ENCODE measurements around the gene NAPSA. TPM values are rescaled to one million over a fixed set of nuclear protein-coding genes. Genes with fewer than 3 reads are reported as not detected.
A peak's percentile ranks its signal among the peaks of the same experiment; 100 is the strongest.
"Not testable (repeated sequence)": the region's sequence is repeated elsewhere in the genome, so short reads cannot be mapped to it uniquely, and the experiment has no call there.

NAPSA gene
- total RNA-seq, 2 donors from 2014 or later = not detected

DNA sequence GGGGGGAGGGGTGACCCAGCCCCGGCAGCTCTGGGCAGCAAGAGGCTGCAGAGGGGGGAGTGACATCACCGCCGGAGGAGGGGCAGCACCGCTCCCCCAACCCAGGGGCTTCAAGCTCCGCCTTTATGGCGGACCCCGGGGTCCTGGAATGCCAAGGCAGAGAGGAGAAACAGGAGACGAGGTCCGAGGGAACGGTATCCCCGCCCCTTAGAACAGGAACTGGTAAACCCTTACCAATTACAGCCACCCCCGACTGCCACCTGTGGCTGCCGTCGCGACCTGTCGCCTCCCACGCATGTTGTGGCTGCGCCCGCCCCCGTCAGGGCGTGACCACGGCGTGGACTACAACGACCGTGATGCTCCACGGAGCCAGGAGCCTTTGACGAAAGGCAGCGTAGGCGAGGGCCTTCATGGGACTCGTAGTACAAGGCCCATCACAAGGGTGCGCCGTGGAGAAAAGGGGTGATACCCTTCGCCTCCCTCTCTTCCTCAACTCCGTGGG is 32.2 kb downstream of the NAPSA start:
- Histone ChIP-seq H3K9me3 (no peaks in the 10 kb centered on the region), H3K27me3 (replicated peaks; ENCODE audit: insufficient read depth) (peaks cover 9% of the 10 kb centered on the region), H3K4me1 (ENCODE audit: control insufficient read depth in 1 of 2, low read depth in 2 of 2) (peaks cover 3 to 28% of the 10 kb centered on the region in 2 donors), H3K36me3 (no peaks in the 10 kb centered on the region), H3K4me3 (peak overlapping the region; percentile 66), H3K27ac (peak overlapping the region in 1 of 2 donors; percentile 29)
- TF ChIP-seq, protein P1, sequence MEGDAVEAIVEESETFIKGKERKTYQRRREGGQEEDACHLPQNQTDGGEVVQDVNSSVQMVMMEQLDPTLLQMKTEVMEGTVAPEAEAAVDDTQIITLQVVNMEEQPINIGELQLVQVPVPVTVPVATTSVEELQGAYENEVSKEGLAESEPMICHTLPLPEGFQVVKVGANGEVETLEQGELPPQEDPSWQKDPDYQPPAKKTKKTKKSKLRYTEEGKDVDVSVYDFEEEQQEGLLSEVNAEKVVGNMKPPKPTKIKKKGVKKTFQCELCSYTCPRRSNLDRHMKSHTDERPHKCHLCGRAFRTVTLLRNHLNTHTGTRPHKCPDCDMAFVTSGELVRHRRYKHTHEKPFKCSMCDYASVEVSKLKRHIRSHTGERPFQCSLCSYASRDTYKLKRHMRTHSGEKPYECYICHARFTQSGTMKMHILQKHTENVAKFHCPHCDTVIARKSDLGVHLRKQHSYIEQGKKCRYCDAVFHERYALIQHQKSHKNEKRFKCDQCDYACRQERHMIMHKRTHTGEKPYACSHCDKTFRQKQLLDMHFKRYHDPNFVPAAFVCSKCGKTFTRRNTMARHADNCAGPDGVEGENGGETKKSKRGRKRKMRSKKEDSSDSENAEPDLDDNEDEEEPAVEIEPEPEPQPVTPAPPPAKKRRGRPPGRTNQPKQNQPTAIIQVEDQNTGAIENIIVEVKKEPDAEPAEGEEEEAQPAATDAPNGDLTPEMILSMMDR (IDR thresholded peaks at IDR 0.05) = no peak
- no peak for ATAC-seq (ENCODE audit: insufficient number of reproducible peaks, low FRiP score, low read depth)
- peak; percentile 56 for DNase-seq (ENCODE audit: low spot score)

DNA sequence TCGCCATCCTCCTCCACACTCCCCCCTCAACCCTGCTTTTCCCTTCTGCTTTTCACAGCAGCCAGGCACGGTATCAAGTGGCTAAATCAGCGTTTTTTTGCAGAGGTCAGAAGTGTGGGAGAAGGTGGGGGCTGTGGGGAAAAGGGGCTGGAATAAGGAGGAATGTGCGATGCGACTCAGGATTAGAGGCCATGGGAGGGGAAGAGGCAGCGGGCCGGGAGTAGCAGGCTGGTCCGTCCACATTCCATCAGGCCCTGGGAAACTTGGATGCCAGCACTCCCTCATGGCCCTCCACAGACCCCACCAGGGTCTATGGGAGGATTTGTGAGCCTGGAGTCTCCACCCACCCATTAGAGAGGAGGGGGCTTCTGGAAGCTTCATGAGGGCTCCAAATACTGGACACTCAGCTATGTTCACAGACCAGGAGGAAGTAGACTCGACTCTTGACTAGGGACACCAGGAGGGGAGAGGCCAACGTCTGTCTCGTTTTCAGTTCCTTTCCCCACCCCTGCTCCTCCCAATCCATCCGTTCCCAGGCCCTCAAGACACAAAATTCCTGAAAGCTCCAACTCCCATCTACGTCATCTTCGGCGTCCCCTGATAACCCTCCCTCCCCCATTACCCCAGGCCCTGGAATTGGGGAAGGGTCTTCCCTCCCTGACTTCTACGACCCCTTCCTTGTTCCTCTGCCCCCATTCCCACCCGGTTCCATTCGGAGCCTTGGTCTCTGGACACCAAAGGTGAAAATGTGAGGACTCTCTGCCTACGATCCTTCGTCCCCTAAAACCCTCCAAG is 33.0 kb downstream of the NAPSA start:
- ATAC-seq (ENCODE audit: insufficient number of reproducible peaks, low FRiP score, low read depth) (no peak), DNase-seq (ENCODE audit: low spot score) (no peak)
- H3K4me1 ChIP-seq (ENCODE audit: control insufficient read depth in 1 of 2, low read depth in 2 of 2) = peaks cover 3 to 28% of the 10 kb centered on the region in 2 donors
- H3K36me3 ChIP-seq = no peaks in the 10 kb centered on the region
- H3K27me3 ChIP-seq (replicated peaks; ENCODE audit: insufficient read depth) = peaks cover 14% of the 10 kb centered on the region
- H3K9me3 ChIP-seq = no peaks in the 10 kb centered on the region
- H3K4me3 ChIP-seq = peak overlapping the region; percentile 66
- TF ChIP-seq, protein P1 (IDR thresholded peaks at IDR 0.05) = no peak
- H3K27ac ChIP-seq = peak overlapping the region in 1 of 2 donors; percentile 29

DNA sequence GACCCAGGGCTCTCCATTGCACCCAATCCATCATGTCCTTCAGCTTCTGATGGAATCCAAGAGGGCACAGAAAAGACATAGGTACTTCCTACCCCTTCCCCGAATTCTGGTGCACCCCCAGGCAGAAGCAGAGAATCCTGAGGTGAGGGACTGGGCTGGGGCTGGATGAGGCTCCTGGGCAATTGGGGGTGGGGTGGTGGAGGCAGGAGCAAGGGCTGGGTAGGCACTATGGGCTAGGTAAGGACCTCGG is 33.5 kb downstream of the NAPSA start:
- H3K4me1 ChIP-seq (ENCODE audit: control insufficient read depth in 1 of 2, low read depth in 2 of 2) = peaks cover 3 to 28% of the 10 kb centered on the region in 2 donors
- DNase-seq (ENCODE audit: low spot score) (no peak), ATAC-seq (ENCODE audit: insufficient number of reproducible peaks, low FRiP score, low read depth) (no peak)
- peaks cover 15% of the 10 kb centered on the region for H3K27me3 ChIP-seq (replicated peaks; ENCODE audit: insufficient read depth)
- peak overlapping the region; percentile 66 for H3K4me3 ChIP-seq
- H3K27ac ChIP-seq = no peak overlapping the region
- H3K9me3 ChIP-seq = no peaks in the 10 kb centered on the region
- TF ChIP-seq, protein P1 (IDR thresholded peaks at IDR 0.05) = no peak
- H3K36me3 ChIP-seq = no peaks in the 10 kb centered on the region

DNA sequence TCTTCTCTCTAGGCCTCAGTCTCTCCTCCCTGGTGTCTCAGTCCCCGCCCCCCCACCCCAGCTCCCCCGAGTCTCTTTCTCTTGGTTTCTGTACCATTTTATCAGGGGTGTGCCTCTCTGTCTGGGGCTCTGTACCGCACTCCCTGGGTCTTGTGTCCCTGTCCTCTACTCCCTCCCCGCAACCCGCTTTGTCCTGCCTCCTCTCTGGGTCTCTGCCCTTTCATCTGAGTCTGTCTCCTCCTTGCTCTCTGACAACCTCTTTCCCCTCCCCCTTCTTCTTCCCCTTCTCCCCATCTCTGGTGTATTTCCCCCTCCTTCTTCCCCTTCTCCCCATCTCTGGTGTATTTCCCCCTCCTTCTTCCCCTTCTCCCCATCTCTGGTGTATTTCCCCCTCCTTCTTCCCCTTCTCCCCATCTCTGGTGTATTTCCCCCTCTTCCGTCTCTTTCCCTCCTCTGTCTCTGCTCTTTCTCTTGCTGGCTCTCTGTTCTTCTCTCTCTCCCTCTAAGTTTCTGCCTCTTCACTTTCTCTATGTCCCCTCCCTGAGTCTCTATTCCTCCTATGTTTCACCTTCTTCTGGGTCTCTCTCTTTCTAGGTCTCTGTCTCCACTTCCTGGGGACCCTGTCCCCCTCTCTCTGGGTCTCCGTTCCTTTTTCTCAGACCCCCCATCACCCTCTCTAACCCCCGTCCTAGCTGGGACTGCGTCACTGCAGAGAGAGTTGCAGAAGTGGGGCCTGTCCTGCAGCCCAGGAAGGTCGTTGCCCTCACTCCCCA is 34.0 kb downstream of the NAPSA start:
- Histone ChIP-seq H3K4me3 (peak overlapping the region; percentile 57), H3K4me1 (ENCODE audit: control insufficient read depth in 1 of 2, low read depth in 2 of 2) (peaks cover 4 to 28% of the 10 kb centered on the region in 2 donors), H3K36me3 (no peaks in the 10 kb centered on the region), H3K9me3 (no peaks in the 10 kb centered on the region), H3K27ac (no peak overlapping the region), H3K27me3 (replicated peaks; ENCODE audit: insufficient read depth) (peaks cover 15% of the 10 kb centered on the region)
- DNase-seq (ENCODE audit: low spot score) (no peak), ATAC-seq (ENCODE audit: insufficient number of reproducible peaks, low FRiP score, low read depth) (no peak)
- TF ChIP-seq, protein P1 (IDR thresholded peaks at IDR 0.05) = no peak

DNA sequence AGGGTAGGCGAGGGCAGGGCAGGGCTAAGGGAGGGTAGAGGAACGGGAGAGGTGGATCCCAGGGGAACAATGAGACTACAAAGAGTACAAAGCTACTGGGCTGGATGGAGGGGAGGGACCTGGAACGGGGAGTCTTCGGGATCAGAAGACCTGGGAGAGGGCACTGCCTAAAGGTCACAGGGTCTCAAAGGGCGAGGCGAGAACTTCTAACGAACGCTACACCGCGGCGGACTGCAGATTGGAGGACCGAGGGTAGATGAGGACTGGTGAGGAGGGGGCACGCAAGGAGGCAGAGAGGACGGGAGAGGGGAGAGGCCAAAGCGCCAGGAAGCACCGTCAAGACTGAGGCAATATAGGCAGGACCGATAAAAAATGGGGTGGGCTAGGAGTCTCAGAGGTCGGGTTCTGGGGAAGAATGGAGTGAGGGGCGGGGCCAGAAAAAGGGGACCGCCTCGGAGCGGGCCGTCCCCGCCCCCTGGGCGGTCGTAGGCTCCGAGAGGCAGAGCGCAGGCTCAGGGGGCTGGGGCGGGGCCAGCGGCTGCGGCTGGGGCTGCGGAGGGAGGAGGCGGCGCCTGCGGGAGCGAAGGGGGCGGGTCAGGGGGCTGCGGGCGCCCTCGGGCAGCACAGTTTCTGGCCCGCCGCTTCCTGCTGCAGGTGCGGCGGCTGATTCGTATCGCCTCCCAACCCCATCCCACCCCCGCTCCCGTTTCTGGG is 34.9 kb downstream of the NAPSA start:
- DNase-seq (ENCODE audit: low spot score) (no peak), ATAC-seq (ENCODE audit: insufficient number of reproducible peaks, low FRiP score, low read depth) (no peak)
- Histone ChIP-seq H3K4me3 (peak overlapping the region; percentile 57), H3K36me3 (no peaks in the 10 kb centered on the region), H3K9me3 (no peaks in the 10 kb centered on the region), H3K4me1 (ENCODE audit: control insufficient read depth in 1 of 2, low read depth in 2 of 2) (peaks cover 11 to 36% of the 10 kb centered on the region in 2 donors), H3K27me3 (replicated peaks; ENCODE audit: insufficient read depth) (peaks cover 15% of the 10 kb centered on the region), H3K27ac (no peak overlapping the region)
- TF ChIP-seq, protein P1 (IDR thresholded peaks at IDR 0.05) = no peak

DNA sequence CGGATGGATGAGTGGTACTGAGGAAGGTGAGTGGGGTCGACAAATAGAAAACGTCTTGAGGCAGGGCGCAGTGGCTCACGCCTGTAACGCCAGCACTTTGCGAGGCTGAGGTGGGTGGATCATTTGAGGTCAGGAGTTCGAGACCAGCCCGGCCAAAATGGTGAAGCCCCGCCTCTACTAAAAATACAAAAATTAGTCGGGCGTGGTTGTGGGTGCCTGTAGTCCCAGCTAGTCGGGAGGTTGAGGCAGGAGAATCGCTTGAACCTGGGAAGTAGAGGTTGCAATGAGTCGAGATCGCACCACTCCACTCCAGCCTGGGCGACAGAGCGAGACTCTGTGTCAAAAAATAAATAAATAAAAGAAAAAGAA is 35.5 kb downstream of the NAPSA start:
- Histone ChIP-seq H3K27me3 (replicated peaks; ENCODE audit: insufficient read depth) (peaks cover 15% of the 10 kb centered on the region), H3K4me1 (ENCODE audit: control insufficient read depth in 1 of 2, low read depth in 2 of 2) (peaks cover 11 to 36% of the 10 kb centered on the region in 2 donors), H3K27ac (peak overlapping the region; percentile 3 to 43), H3K4me3 (peak overlapping the region; percentile 57)
- DNase-seq (ENCODE audit: low spot score); H3K36me3 ChIP-seq; H3K9me3 ChIP-seq; ATAC-seq (ENCODE audit: insufficient number of reproducible peaks, low FRiP score, low read depth): not testable (repeated sequence)

Measured in thoracic aorta (tissue), 2 donors.